HG02981 (cell line): ENCODE results near the gene PLSCR1.
"Not testable (repeated sequence)": the region's sequence is repeated elsewhere in the genome, so short reads cannot be mapped to it uniquely, and the experiment has no call there.

Source experiments
- ATAC-seq: cut with Tn5 transposase; IDR thresholded peaks from one replicate; pipeline ENCODE4 v1.9.1; 2021; ENCODE audit warnings: mild to moderate bottlenecking, moderate library complexity; ENCODE audit not compliant: unreplicated experiment

The PLSCR1 gene

GRCh38 chr3:146550743-146551510 lies 6.5 kb upstream of the PLSCR1 start:
- peak; percentile 90 for ATAC-seq

DNA sequence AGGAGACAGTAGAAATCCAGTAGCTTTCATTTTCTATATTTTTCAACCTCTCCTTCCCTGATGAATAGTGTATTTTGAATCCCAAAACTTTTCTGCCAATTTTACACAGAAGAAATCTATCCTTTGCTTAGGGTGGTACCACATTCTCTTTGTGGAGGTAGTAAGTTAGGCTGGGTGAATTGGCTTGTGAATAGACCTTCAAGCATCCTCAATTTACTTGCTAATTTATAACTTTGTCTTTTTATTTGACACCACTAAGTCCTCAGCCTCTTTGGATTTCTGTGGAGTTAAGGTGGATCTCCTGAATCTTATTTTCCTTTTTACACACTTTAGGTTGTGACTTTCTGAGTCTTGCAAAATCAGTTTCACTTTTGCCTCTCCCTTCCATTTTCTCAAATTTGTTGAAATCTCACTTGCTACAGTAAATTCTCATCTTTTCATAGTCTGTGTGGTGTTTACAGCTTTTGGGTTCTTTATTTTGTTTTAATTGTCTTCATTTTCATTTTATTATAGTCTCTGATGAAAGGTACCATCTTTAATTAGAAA lies 5.7 kb upstream of the PLSCR1 start:
- no peak for ATAC-seq

GRCh38 chr3:146547235-146547835 lies 2.9 kb upstream of the PLSCR1 start:
- no peak for ATAC-seq

DNA sequence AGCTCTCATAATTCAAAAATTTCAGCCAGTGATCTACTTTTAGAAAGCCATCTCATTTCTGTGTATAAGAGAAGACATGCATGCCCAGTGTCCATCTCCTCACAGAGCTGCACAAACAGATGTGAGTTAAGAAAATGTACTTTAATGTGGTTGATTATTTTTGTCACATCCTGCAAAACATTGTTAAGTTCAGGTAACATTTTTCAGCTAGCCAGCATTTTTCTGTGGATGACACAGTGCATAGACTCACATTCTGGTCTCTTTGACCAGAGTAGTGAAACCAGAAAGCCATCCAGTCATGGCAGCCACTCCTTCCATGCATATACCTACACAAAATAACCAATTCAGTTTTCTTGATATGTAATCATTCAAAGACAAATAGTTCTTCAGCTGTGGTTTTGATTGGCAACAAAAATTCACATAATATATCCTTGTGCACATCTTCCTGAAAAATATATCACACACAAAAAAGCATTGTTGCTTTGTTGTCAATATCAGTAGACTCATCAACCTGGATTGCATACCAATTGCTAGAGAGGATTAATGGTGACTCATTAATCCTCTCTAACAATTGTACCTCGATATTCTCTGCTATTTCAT lies 2.1 kb upstream of the PLSCR1 start:
- no peak for ATAC-seq

GRCh38 chr3:146544929-146545528 lies 622 bp upstream of the PLSCR1 start:
- no peak for ATAC-seq

GRCh38 chr3:146543461-146544001 lies 876 bp downstream of the PLSCR1 start:
- peak; percentile 2 for ATAC-seq

DNA sequence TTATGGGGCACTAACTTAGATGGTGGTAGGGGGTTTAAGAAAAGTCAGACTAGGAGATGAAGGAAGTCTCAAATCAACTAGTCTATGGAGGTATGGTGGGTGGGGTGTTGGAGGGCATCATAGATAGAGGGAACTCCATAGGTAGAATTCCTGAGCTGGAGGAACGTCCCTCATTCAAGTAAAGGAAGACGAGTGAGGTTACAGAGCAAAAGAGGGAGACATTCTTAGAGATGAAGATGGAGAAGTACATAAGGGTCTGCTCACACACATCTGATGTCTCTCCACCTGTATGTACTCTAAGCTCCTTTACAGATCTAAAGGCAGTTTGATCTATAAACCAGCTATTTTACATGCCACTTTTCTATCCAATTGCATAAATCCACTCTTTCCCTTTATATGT lies 1.4 kb downstream of the PLSCR1 start:
- no peak for ATAC-seq

- no peak for ATAC-seq
Observed at GRCh38 chr3:146542179-146542578, 2.2 kb downstream of the PLSCR1 start.

DNA sequence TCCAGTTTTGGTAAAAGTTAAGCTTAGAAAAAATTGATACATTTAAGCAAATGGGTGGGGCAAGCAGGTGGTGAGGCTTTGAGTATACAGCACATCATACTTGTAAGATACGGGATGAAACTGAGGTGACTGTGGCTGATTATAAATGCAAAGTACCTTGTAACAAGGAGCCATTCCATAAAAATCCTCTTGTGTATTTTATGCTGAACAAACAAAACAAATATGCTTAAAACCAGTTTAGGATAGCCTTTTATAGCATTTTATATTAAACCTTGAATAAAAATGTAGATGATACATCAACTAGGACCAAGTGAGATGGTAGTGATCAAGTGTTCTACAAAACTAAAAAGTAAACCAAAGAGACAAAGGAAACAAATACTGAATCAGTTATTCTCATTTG lies 3.4 kb downstream of the PLSCR1 start:
- no peak for ATAC-seq

- ATAC-seq, result no peak
Observed at GRCh38 chr3:146540236-146540635, 4.2 kb downstream of the PLSCR1 start.

- ATAC-seq, result no peak
Observed at GRCh38 chr3:146539315-146539714, 5.1 kb downstream of the PLSCR1 start.

DNA sequence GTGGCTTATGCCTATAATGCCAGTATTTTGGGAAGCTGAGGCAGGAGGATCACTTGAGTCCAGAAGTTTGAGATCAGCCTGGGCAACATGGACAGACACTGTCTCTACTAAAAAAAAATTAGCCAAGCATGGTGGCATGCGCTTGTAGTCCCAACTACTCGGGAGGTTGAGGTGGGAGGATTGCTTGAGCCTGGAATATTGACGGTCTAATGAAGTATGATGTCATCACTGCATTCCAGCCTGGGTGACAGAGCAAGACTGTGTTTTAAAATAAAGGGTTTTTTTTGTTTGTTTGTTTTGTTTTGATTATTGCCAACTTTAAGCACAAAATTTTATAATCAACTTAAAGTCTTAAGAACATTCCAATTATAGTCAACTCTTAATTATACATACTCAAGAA lies 6.8 kb downstream of the PLSCR1 start:
- no peak for ATAC-seq

DNA sequence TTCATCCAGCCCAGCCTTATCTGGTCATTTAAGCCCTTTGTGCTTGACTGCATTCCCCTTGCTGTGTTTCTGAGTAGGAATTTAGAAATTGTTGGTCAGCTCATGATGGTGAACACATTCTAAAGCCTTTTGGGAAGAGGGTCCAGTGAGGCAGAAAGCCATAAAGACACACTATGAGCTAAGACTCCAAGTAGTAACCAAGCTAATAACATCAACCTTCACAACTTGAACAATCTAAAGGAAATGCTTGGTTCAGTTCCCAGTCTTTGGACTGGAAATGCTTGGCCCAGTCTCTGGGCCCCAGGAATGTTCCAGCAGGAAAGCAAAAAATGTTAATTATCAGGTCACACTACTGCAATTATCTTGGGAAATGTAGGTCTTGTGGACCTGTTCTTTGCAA lies 7.7 kb downstream of the PLSCR1 start:
- ATAC-seq, result no peak

GRCh38 chr3:146532406-146532805 lies 12.0 kb downstream of the PLSCR1 start:
- ATAC-seq, result no peak

- ATAC-seq, result no peak
Observed at GRCh38 chr3:146530609-146531008, 13.8 kb downstream of the PLSCR1 start.

- ATAC-seq, result no peak
Observed at GRCh38 chr3:146529021-146529420, 15.4 kb downstream of the PLSCR1 start.

DNA sequence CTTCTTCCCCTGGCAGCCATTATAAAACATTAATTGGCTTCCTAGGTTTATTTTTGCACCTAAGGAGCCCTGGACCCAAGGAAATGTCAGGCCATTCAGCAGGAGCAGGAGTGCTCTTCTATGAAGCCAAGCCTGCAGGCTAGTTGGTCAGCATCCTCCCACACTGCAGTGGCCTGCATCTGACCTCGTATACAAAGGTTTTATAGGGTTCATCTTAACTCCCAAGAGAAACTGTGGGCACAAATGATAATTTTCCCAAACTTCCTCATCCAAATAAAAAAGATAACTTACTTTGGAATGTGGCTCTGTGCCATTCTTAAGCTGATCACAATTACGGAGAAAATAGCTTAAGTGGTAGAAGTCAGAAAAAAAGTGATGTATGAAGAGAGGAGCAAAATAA lies 19.4 kb downstream of the PLSCR1 start:
- no peak for ATAC-seq

- ATAC-seq, result no peak
Observed at GRCh38 chr3:146523531-146523930, 20.9 kb downstream of the PLSCR1 start.

DNA sequence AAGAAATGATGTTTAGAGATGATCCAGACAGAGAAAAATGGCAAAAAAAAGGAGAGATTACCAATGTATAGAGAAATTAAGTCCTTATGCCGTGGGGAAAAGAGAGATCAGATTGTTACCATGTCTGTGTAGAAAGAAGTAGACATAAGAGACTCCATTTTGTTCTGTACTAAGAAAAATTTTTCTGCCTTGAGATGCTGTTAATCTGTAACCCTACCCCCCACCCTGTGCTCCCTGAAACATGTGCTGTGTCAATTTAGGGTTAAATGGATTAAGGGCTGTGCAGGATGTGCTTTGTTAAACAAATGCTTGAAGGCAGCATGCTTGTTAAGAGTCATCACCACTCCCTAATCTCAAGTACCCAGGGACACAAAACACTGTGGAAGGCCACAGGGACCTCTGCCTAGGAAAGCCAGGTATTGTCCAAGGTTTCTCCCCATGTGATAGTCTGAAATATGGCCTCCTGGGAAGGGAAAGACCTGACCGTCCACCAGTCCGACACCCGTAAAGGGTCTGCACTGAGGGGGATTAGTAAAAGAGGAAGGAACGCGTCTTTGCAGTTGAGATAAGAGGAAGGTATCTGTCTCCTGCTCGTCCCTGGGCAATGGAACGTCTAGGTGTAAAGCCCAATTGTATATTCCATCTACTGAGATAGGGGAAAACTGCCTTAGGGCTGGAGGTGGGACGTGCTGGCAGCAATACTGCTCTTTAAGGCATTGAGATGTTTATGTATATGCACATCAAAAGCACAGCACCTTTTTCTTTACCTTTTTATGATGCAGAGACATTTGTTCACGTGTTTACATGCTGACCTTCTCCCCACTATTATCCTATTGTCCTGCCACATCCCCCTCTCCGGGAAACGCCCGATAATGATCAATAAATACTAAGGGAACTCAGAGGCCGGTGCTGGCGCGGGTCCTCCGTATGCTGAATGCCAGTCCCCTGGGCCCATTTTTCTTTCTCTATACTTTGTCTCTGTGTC lies 21.9 kb downstream of the PLSCR1 start:
- ATAC-seq, result not testable (repeated sequence)

GRCh38 chr3:146521394-146521793 lies 23.0 kb downstream of the PLSCR1 start:
- ATAC-seq, result no peak
